ENCODE results near the gene KIF14. TPM values are rescaled to one million over a fixed set of nuclear protein-coding genes. Genes with fewer than 3 reads are reported as not detected.

Gene KIF14
- total RNA-seq, 4 donors from 2014 or later: 0.03 to 0.19 (median 0.07) TPM

- in situ Hi-C loops (cut with MboI; ENCODE audit: low sequenced_read_pairs in 4 of 4) (loop anchor here in 1 of 4 donors (10.0 kb wide), 1 partner anchor 165 kb away; no protein-coding TSS in a partner anchor), intact Hi-C loops (cut with DNase I; ENCODE audit: low total_unique reads) (loop anchor here (10.0 kb wide), 1 partner anchor 395 kb away; the partner anchor contains the start of gene KIF21B)
- TF ChIP-seq POLR2A (IDR thresholded peaks at IDR 0.05): no peak
- TF ChIP-seq, protein P1, sequence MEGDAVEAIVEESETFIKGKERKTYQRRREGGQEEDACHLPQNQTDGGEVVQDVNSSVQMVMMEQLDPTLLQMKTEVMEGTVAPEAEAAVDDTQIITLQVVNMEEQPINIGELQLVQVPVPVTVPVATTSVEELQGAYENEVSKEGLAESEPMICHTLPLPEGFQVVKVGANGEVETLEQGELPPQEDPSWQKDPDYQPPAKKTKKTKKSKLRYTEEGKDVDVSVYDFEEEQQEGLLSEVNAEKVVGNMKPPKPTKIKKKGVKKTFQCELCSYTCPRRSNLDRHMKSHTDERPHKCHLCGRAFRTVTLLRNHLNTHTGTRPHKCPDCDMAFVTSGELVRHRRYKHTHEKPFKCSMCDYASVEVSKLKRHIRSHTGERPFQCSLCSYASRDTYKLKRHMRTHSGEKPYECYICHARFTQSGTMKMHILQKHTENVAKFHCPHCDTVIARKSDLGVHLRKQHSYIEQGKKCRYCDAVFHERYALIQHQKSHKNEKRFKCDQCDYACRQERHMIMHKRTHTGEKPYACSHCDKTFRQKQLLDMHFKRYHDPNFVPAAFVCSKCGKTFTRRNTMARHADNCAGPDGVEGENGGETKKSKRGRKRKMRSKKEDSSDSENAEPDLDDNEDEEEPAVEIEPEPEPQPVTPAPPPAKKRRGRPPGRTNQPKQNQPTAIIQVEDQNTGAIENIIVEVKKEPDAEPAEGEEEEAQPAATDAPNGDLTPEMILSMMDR (IDR thresholded peaks at IDR 0.05 in 4 of 5, conservative IDR thresholded peaks at IDR 0.05 in 1 of 5): no peak
- ATAC-seq: no peak
- H3K27ac ChIP-seq: no peak overlapping the region
- H3K4me1 ChIP-seq: no peaks in the 10 kb centered on the region
- no peak overlapping the region for H3K4me3 ChIP-seq
- no peak for DNase-seq
- H3K36me3 ChIP-seq: no peaks in the 10 kb centered on the region
- H3K27me3 ChIP-seq: no peaks in the 10 kb centered on the region
- H3K9me3 ChIP-seq: no peaks in the 10 kb centered on the region
Measured at GRCh38 chr1:200629876-200630514, 9.4 kb upstream of the KIF14 start.

DNA sequence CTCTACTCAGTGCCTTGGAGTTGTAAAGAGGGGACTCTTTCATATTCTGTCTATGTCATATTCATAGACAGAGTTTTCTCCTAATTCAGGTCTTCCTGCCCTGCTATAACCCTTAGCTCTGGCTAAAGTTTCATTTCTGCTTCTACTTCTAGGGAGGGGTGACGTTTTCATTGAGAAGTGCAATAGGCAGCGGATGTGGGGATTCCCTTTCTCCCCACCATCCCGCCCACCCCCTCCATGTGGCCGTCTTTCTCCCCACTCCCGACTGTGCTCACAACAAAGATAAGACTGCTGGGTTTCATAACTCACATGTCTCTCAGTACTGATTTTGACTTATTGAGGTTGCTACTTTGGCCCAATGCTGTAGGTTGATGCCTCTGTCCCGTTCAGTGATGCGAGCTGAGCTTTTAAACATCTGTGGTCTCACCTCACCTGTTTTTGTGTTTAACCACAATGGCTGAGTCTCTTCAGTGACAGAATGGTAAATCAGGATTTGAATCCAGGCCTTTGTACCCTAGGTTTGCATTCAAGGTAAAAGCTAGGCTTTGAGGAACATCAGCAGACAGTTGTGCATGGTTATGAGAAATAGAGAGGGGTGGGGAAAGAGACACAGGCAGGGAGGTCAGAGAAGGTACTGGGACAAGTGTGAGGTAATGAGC lies 7.8 kb upstream of the KIF14 start:
- no peak overlapping the region for H3K4me3 ChIP-seq
- H3K27ac ChIP-seq: no peak overlapping the region
- in situ Hi-C loops (cut with MboI; ENCODE audit: low sequenced_read_pairs in 4 of 4): loop anchor here in 1 of 4 donors (10.0 kb wide), 1 partner anchor 166 kb away; no protein-coding TSS in a partner anchor
- no peak for TF ChIP-seq POLR2A (IDR thresholded peaks at IDR 0.05)
- TF ChIP-seq, protein P1 (IDR thresholded peaks at IDR 0.05 in 4 of 5, conservative IDR thresholded peaks at IDR 0.05 in 1 of 5): no peak
- intact Hi-C loops (cut with DNase I; ENCODE audit: low total_unique reads): loop anchor here (10.0 kb wide), 1 partner anchor 396 kb away; the partner anchor contains the start of gene KIF21B
- no peak for ATAC-seq
- H3K36me3 ChIP-seq: no peaks in the 10 kb centered on the region
- no peaks in the 10 kb centered on the region for H3K4me1 ChIP-seq
- no peaks in the 10 kb centered on the region for H3K27me3 ChIP-seq
- DNase-seq: no peak
- no peaks in the 10 kb centered on the region for H3K9me3 ChIP-seq

DNA sequence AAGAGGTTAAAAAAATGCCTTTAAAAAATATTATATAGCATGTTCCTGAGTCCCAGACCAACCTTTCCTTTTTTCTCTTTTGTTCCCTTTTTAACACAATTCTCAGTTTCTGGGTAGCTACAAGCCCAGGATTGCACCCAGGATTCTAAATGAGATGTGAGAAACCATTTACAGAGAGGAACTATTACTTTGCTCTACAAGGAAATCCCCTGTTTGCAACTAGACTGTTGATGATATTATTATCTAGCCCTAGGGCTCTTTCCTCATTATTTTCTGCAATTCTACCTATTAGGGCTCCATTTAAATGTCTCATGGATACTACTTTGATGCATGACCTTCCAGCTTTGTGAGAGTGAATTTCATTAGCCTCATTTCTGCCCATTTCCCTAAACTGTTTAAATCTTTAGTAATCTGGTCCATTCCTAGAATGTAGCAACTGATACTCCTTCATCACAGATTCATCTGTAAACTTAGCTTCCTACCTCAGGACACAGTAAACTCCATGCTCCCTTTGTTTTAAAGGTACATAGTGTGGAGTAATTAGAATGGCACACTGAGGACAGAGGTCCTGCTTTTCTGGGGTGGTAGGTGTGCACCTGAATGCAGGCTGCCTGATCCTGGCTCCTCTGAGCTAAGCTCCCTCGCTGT lies 7.1 kb upstream of the KIF14 start:
- Histone ChIP-seq H3K4me1 (no peaks in the 10 kb centered on the region), H3K27ac (no peak overlapping the region), H3K36me3 (no peaks in the 10 kb centered on the region), H3K9me3 (no peaks in the 10 kb centered on the region), H3K27me3 (no peaks in the 10 kb centered on the region), H3K4me3 (no peak overlapping the region)
- DNase-seq (no peak), ATAC-seq (no peak)
- intact Hi-C loops (cut with DNase I; ENCODE audit: low total_unique reads) (loop anchor here (10.0 kb wide), 1 partner anchor 397 kb away; the partner anchor contains the start of gene KIF21B), in situ Hi-C loops (cut with MboI; ENCODE audit: low sequenced_read_pairs in 4 of 4) (loop anchor here in 1 of 4 donors (10.0 kb wide), 1 partner anchor 167 kb away; no protein-coding TSS in a partner anchor)
- no peak for TF ChIP-seq POLR2A (IDR thresholded peaks at IDR 0.05)
- TF ChIP-seq, protein P1 (IDR thresholded peaks at IDR 0.05 in 4 of 5, conservative IDR thresholded peaks at IDR 0.05 in 1 of 5): no peak

DNA sequence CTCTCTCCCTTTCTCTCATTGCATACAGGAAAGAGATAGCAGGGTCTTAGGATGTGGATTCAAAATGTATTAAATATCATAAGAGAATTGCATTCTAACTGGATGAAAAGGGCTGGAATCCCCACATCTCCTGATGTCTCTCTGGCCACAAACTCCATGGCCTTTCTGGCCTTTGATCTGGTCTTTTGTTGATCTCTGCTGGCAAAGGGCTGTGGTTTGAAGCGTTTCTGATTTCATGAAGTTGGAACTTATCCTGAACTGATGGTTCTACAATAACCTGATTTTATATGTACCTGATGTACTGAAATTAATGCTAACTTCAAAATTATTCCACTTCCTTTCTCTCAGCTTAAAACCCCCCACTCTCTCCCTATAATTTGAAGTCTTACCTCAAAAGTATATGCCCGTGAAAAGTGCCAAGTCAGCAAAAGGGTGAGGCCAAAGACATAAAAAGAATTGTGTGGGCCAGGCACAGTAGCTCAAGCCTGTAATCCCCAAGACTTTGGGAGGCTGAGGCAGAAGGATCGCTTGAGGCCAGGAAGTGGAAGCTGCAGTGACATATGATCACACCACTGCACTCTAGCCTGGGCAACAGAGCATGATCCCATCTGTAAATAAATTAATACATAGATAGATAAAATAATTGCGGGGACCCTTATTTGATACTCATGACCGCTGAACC lies 6.4 kb upstream of the KIF14 start:
- TF ChIP-seq, protein P1 (IDR thresholded peaks at IDR 0.05 in 4 of 5, conservative IDR thresholded peaks at IDR 0.05 in 1 of 5): no peak
- TF ChIP-seq POLR2A (IDR thresholded peaks at IDR 0.05): no peak
- Histone ChIP-seq H3K27ac (no peak overlapping the region), H3K36me3 (no peaks in the 10 kb centered on the region), H3K9me3 (no peaks in the 10 kb centered on the region), H3K27me3 (no peaks in the 10 kb centered on the region), H3K4me1 (no peaks in the 10 kb centered on the region), H3K4me3 (no peak overlapping the region)
- no peak for ATAC-seq
- intact Hi-C loops (cut with DNase I; ENCODE audit: low total_unique reads): loop anchor here (10.0 kb wide), 1 partner anchor 398 kb away; the partner anchor contains the start of gene KIF21B
- in situ Hi-C loops (cut with MboI; ENCODE audit: low sequenced_read_pairs in 4 of 4): loop anchor here in 1 of 4 donors (10.0 kb wide), 1 partner anchor 168 kb away; no protein-coding TSS in a partner anchor
- DNase-seq: no peak
